Nephron (organoid): ENCODE measurements around the gene GZMM.
A peak's percentile ranks its signal among the peaks of the same experiment; 100 is the strongest.

ENCODE experiments used
- H3K27ac Mint-ChIP-seq, 3 experiments: 2 replicates each; pipeline ENCODE4 v1.8.0; 2020; ENCODE audit warnings: mixed read lengths in 3 of 3, mild to moderate bottlenecking in 2 of 3, moderate library complexity in 1 of 3
- H3K27me3 Mint-ChIP-seq: 2 replicates; pipeline ENCODE4 v1.8.0; 2021; ENCODE audit warnings: low read depth, mild to moderate bottlenecking, moderate library complexity, mixed read lengths
- H3K36me3 Mint-ChIP-seq: 2 replicates; pipeline ENCODE4 v1.8.0; 2020; ENCODE audit warnings: low read depth, mixed read lengths
- H3K4me1 Mint-ChIP-seq: 2 replicates; pipeline ENCODE4 v1.8.0; 2020; ENCODE audit warnings: mixed read lengths
- H3K4me3 Mint-ChIP-seq, 3 experiments: 2 replicates each; pipeline ENCODE4 v1.8.0; 2020; ENCODE audit warnings: mild to moderate bottlenecking in 3 of 3, mixed read lengths in 3 of 3, moderate library complexity in 2 of 3
- H3K9me3 Mint-ChIP-seq: 2 replicates; pipeline ENCODE4 v1.8.0; 2020; ENCODE audit warnings: mixed read lengths
- TF ChIP-seq, protein P1 (sequence below), 3 experiments: fragments of 200-600 bp; sonication (generic); IDR thresholded peaks; one replicate each; pipeline ENCODE4 v1.5.0; 2021; ENCODE audit warnings: antibody characterized with exemption in 3 of 3; ENCODE audit not compliant: unreplicated experiment in 3 of 3

Gene GZMM

GRCh38 chr19:580274-580835 is 36.5 kb downstream of the GZMM start:
- Mint-ChIP-seq H3K4me1 (peaks cover 8% of the 10 kb centered on the region), H3K27ac (no peak overlapping the region), H3K36me3 (no peaks in the 10 kb centered on the region), H3K9me3 (no peaks in the 10 kb centered on the region), H3K4me3 (no peak overlapping the region), H3K27me3 (no peaks in the 10 kb centered on the region)
- TF ChIP-seq, protein P1, sequence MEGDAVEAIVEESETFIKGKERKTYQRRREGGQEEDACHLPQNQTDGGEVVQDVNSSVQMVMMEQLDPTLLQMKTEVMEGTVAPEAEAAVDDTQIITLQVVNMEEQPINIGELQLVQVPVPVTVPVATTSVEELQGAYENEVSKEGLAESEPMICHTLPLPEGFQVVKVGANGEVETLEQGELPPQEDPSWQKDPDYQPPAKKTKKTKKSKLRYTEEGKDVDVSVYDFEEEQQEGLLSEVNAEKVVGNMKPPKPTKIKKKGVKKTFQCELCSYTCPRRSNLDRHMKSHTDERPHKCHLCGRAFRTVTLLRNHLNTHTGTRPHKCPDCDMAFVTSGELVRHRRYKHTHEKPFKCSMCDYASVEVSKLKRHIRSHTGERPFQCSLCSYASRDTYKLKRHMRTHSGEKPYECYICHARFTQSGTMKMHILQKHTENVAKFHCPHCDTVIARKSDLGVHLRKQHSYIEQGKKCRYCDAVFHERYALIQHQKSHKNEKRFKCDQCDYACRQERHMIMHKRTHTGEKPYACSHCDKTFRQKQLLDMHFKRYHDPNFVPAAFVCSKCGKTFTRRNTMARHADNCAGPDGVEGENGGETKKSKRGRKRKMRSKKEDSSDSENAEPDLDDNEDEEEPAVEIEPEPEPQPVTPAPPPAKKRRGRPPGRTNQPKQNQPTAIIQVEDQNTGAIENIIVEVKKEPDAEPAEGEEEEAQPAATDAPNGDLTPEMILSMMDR (IDR thresholded peaks at IDR 0.05; ENCODE audit: unreplicated experiment in 3 of 3) = no peak

- Mint-ChIP-seq H3K27ac (no peak overlapping the region), H3K36me3 (no peaks in the 10 kb centered on the region), H3K27me3 (peaks cover 8% of the 10 kb centered on the region), H3K9me3 (no peaks in the 10 kb centered on the region), H3K4me3 (no peak overlapping the region), H3K4me1 (peaks cover 5% of the 10 kb centered on the region)
- TF ChIP-seq, protein P1 (IDR thresholded peaks at IDR 0.05; ENCODE audit: unreplicated experiment in 3 of 3) = no peak
Observed at GRCh38 chr19:581399-582111, 37.7 kb downstream of the GZMM start.

DNA sequence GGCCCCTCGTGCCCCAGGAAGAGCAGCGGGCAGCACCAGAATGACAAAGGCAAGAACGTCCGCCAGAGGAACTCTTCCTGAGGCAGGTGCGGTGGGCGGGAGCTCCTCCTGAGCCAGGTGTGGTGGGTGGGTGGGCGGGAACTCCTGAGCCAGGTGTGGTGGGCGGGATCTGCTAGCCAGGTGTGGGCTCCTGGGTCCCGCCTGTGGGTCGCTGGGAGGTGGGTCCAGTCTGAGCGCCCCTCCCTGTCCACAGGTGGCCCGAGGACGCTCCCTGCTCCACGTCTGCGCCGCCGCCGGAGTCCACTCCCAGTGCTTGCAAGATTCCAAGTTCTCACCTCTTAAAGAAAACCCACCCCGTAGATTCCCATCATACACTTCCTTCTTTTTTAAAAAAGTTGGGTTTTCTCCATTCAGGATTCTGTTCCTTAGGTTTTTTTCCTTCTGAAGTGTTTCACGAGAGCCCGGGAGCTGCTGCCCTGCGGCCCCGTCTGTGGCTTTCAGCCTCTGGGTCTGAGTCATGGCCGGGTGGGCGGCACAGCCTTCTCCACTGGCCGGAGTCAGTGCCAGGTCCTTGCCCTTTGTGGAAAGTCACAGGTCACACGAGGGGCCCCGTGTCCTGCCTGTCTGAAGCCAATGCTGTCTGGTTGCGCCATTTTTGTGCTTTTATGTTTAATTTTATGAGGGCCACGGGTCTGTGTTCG is 38.8 kb downstream of the GZMM start:
- TF ChIP-seq, protein P1 (IDR thresholded peaks at IDR 0.05; ENCODE audit: unreplicated experiment in 3 of 3) = no peak
- Mint-ChIP-seq H3K9me3 (no peaks in the 10 kb centered on the region), H3K4me3 (no peak overlapping the region), H3K27ac (no peak overlapping the region), H3K36me3 (no peaks in the 10 kb centered on the region), H3K27me3 (peaks cover 9% of the 10 kb centered on the region), H3K4me1 (no peaks in the 10 kb centered on the region)

GRCh38 chr19:583198-583967 is 39.5 kb downstream of the GZMM start:
- no peak overlapping the region for H3K4me3 Mint-ChIP-seq
- H3K9me3 Mint-ChIP-seq = no peaks in the 10 kb centered on the region
- H3K4me1 Mint-ChIP-seq = no peaks in the 10 kb centered on the region
- TF ChIP-seq, protein P1 (IDR thresholded peaks at IDR 0.05; ENCODE audit: unreplicated experiment in 3 of 3) = no peak
- H3K36me3 Mint-ChIP-seq = no peaks in the 10 kb centered on the region
- no peak overlapping the region for H3K27ac Mint-ChIP-seq
- peaks cover 15% of the 10 kb centered on the region for H3K27me3 Mint-ChIP-seq

- no peak overlapping the region for H3K27ac Mint-ChIP-seq
- peaks cover 21% of the 10 kb centered on the region for H3K27me3 Mint-ChIP-seq
- H3K36me3 Mint-ChIP-seq = no peaks in the 10 kb centered on the region
- H3K4me1 Mint-ChIP-seq = no peaks in the 10 kb centered on the region
- TF ChIP-seq, protein P1 (IDR thresholded peaks at IDR 0.05; ENCODE audit: unreplicated experiment in 3 of 3) = no peak
- peak overlapping the region in 1 of 3 experiments; percentile 63 for H3K4me3 Mint-ChIP-seq
- H3K9me3 Mint-ChIP-seq = no peaks in the 10 kb centered on the region
Observed at GRCh38 chr19:583968-584239, 40.1 kb downstream of the GZMM start.
